ENCODE data around the gene OLIG1.

- TF ChIP-seq CTCF (IDR thresholded peaks at IDR 0.05 in 2 of 3, conservative IDR thresholded peaks at IDR 0.05 in 1 of 3; ENCODE audit: control insufficient read depth in 2 of 3, extremely low read depth in 1 of 3, insufficient read depth in 1 of 3, low read depth in 3 of 3, low read length in 3 of 3) (no peak), EP300 (IDR thresholded peaks at IDR 0.05; ENCODE audit: borderline replicate concordance in 1 of 2, control insufficient read depth in 1 of 2, low read depth in 2 of 2, low read length in 2 of 2) (no peak), ZBED1 (IDR thresholded peaks at IDR 0.05; ENCODE audit: borderline replicate concordance) (no peak), POLR2A (IDR thresholded peaks at IDR 0.05; ENCODE audit: low read depth, low read length) (no peak), RCOR1 (conservative IDR thresholded peaks at IDR 0.05; ENCODE audit: low read depth, low read length) (no peak), CEBPB (IDR thresholded peaks at IDR 0.05; ENCODE audit: borderline replicate concordance in 1 of 2, low read depth in 2 of 2, low read length in 2 of 2) (no peak), TAF1 (IDR thresholded peaks at IDR 0.05; ENCODE audit: borderline replicate concordance, low read depth, low read length) (no peak)
Measured at GRCh38 chr21:33088384-33088783, 18.4 kb downstream of the OLIG1 start.
